Measurements from ENCODE around the gene FAIM2.
A peak's percentile ranks its signal among the peaks of the same experiment; 100 is the strongest.

FAIM2 gene

DNA sequence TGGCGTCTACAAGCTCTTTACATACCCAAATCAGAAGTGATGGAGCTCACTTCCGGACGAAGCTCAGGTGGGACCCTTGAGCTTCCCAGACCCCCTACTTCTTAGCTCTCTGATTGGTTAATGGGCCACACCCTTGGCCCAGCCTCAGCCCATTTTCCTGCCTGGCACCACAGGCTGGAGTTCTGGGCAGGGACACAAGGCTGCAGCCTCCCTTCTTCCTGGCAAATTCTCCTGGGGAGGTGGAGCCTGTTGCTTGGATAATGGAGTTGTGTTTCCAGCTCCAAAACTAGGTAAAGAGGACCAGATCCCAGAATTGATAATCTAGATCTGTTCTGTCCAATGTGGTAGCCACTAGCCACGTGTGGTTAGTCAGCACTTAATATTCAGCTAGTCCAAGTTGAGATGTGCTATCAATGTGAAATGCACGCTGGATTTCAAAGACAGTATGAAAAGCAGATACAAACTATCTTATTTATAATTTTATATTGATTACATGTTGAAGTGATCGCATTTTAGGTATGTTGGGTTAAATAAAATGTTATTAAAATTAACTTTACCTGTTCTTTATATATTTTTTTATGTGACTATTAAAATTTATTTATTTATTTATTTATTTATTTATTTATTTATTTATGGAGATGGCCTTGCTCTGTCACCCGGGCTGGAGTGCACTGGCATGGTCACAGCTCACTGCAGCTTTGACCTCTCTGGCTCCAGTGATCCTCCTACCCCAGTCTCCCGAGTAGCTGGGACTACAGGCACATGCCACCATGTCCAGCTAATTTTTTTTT, 12.6 kb upstream of the FAIM2 start:
- Histone ChIP-seq H3K9me3 (ENCODE audit: control insufficient read depth, insufficient read depth, low read depth, low read length) (no peaks in the 10 kb centered on the region), H3K4me1 (ENCODE audit: control insufficient read depth, insufficient read depth, low read length) (peaks cover 10% of the 10 kb centered on the region), H3K27ac (ENCODE audit: low read depth, low read length) (no peak overlapping the region), H3K27me3 (ENCODE audit: control insufficient read depth, insufficient read depth, low read length) (no peaks in the 10 kb centered on the region), H3K4me3 (ENCODE audit: low read depth, low read length) (no peak overlapping the region), H3K36me3 (ENCODE audit: control insufficient read depth, insufficient read depth, low read length) (no peaks in the 10 kb centered on the region), H3K9ac (ENCODE audit: low read length) (no peak overlapping the region)

DNA sequence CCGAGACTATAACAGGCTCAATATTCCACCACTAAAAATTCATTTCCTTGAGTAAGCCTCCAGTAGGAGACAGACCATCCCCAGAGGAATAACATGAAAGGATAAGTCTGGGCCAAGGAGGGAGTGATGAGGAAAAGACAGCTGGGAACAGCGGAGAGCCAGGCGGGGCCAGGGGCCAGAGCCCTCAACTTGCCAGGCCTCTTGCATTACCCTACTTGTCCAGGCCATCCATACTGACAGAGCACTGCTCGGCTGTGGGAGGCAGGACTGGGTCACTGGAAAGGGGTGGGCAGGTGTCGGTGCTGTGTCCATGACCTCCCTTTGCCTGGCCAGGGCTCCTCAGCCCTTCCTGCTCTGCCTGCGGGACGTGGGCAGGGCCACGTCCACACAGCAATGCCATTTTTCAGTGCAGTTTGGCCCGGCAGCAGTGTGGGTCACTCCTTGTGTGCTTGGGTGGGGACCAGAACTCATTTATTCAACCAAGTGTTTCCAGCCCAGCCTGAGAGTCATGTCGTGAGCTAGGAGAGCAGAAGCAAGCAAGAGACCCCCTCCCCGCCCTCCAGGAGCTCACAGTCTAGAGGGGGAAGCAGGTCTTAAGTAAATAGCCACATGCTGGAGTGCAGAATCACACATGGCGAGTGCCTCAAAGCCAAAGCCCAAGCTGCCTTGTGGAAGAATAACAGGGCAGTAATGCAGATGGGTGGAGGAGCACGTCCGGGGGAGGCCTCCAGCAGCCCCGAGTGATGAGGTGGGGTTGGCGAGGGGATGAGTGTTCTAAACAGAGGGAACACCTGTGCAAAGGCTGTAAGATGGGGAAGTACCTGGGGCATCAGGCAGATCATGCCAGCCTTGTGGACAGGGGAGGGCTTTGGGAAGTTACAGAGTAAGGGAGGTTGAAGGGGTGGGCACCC, 8.9 kb upstream of the FAIM2 start:
- H3K9ac ChIP-seq (ENCODE audit: low read length): no peak overlapping the region
- no peak overlapping the region for H3K27ac ChIP-seq (ENCODE audit: low read depth, low read length)

DNA sequence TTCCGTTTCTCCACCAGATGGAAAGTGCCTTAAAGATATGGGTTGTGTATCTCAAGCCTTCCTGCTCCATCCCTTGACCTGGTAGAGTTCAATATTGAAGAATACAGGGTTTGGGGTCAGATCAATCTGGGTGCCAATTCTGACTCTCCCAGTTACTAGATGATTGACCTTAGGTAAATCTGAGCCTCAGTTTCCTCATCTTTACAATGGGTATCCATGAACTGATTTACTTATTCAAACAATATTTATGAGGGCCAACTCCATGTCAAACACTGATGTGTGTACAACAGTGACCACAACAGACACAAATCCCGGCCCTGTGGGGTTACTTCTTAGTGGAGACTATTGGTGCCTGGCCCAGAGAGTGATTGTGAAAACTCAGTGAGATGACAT, 7.5 kb upstream of the FAIM2 start:
- Histone ChIP-seq H3K9ac (ENCODE audit: low read length) (no peak overlapping the region), H3K9me3 (ENCODE audit: control insufficient read depth, insufficient read depth, low read depth, low read length) (no peaks in the 10 kb centered on the region), H3K36me3 (ENCODE audit: control insufficient read depth, insufficient read depth, low read length) (no peaks in the 10 kb centered on the region), H3K27me3 (ENCODE audit: control insufficient read depth, insufficient read depth, low read length) (no peaks in the 10 kb centered on the region), H3K4me1 (ENCODE audit: control insufficient read depth, insufficient read depth, low read length) (peaks cover 31% of the 10 kb centered on the region), H3K4me3 (ENCODE audit: low read depth, low read length) (no peak overlapping the region), H3K27ac (ENCODE audit: low read depth, low read length) (no peak overlapping the region)

More for the DNA sequence above, 8.9 kb upstream of the FAIM2 start:
- H3K4me1 ChIP-seq (ENCODE audit: control insufficient read depth, insufficient read depth, low read length): peaks cover 31% of the 10 kb centered on the region
- H3K36me3 ChIP-seq (ENCODE audit: control insufficient read depth, insufficient read depth, low read length): no peaks in the 10 kb centered on the region
- no peaks in the 10 kb centered on the region for H3K9me3 ChIP-seq (ENCODE audit: control insufficient read depth, insufficient read depth, low read depth, low read length)
- no peak overlapping the region for H3K4me3 ChIP-seq (ENCODE audit: low read depth, low read length)
- no peaks in the 10 kb centered on the region for H3K27me3 ChIP-seq (ENCODE audit: control insufficient read depth, insufficient read depth, low read length)

DNA sequence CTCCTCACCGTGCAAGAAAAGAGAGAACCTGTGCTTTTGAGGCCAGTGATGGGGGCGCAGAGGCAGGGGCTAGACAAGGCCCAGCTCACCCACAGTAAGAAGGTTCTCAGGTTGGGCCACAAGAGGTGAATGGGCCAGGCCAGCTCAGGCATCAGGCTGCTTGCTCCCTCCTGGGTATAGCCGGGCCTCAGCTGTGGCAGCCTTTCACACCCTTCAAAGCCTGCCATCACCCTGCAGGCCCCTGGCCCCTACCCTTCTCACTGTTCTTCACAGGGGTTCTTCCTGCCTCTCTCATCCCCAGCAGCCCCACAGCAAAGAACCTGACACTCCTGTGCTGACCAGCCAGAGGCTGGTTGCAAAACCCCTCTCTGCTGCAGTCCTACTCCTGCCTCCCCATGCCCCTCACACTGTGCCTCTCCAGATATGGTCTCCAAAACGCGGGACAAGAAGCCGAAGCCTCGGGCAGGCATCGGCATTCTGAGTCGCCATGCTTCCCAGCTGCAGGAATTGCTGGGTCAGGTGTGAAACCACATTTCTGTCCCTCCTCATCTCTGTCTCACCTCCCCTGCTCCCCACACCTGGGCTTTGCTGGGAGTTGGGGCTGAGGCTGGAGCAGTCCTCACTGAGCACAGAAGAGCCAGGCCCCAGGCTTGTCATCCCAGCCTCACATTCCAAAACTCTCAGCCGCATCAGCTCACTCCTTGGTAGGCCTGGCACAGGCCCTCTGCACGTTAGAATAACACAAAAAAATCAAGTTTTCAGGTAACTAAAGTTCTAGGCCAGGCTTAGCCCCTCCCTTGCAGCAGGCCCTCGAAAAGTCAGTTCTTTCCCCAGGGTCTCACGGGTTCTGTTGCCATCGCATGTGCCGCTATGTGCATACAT, 6.9 kb upstream of the FAIM2 start:
- no peaks in the 10 kb centered on the region for H3K9me3 ChIP-seq (ENCODE audit: control insufficient read depth, insufficient read depth, low read depth, low read length)
- H3K4me1 ChIP-seq (ENCODE audit: control insufficient read depth, insufficient read depth, low read length): peaks cover 31% of the 10 kb centered on the region
- peaks cover 6% of the 10 kb centered on the region; the same call in 1 of the 2 replicates for H3K27me3 ChIP-seq (ENCODE audit: control insufficient read depth, insufficient read depth, low read length)
- no peak overlapping the region for H3K9ac ChIP-seq (ENCODE audit: low read length)
- H3K27ac ChIP-seq (ENCODE audit: low read depth, low read length): no peak overlapping the region
- H3K36me3 ChIP-seq (ENCODE audit: control insufficient read depth, insufficient read depth, low read length): no peaks in the 10 kb centered on the region
- no peak overlapping the region for H3K4me3 ChIP-seq (ENCODE audit: low read depth, low read length)

DNA sequence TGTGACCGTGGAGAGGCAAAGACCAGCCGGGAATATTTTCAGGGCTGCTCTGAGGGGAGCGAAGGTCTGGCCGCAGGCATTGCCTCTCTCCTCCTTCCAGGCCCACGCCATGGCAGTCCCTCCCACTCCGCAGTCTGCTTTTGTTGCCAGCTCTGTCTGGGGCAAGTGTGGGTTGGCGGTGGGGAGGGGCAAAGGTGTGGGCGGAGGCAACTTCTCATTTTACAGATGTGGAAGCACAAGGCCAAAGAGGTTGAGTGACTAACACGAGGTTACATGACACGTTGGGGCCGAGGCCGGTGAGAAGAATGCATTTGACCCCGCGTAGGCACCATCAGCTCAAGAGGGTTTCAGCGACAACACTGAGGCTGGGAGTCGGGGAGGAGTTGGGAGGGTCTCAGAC, 6.1 kb upstream of the FAIM2 start:
- no peak overlapping the region for H3K9ac ChIP-seq (ENCODE audit: low read length)
- peaks cover 11% of the 10 kb centered on the region for H3K27me3 ChIP-seq (ENCODE audit: control insufficient read depth, insufficient read depth, low read length)
- H3K36me3 ChIP-seq (ENCODE audit: control insufficient read depth, insufficient read depth, low read length): no peaks in the 10 kb centered on the region
- no peak overlapping the region for H3K4me3 ChIP-seq (ENCODE audit: low read depth, low read length)
- H3K27ac ChIP-seq (ENCODE audit: low read depth, low read length): no peak overlapping the region
- peaks cover 31% of the 10 kb centered on the region for H3K4me1 ChIP-seq (ENCODE audit: control insufficient read depth, insufficient read depth, low read length)
- no peaks in the 10 kb centered on the region for H3K9me3 ChIP-seq (ENCODE audit: control insufficient read depth, insufficient read depth, low read depth, low read length)

DNA sequence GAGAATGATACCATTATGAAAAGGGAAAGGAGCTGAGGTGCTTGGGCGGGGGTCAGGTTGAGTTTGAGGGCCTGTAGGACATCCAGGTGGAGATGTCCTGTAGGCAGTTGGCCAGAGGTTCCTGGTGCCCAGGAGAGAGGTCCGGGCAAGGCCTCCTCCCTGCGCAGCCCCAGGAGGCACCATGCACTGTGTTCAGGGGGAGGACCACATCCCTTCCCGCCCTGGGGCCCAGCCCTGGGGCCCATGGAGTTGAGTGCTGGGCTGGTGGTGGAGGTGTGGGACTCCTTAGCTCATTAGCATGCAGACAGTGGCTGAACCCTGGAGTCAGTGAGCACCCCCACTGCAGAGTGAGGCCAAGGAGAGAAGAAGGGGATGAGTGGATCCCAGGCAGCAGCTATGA, 5.7 kb upstream of the FAIM2 start:
- no peak overlapping the region for H3K9ac ChIP-seq (ENCODE audit: low read length)
- H3K4me3 ChIP-seq (ENCODE audit: low read depth, low read length): no peak overlapping the region
- no peaks in the 10 kb centered on the region for H3K36me3 ChIP-seq (ENCODE audit: control insufficient read depth, insufficient read depth, low read length)
- peaks cover 27% of the 10 kb centered on the region for H3K4me1 ChIP-seq (ENCODE audit: control insufficient read depth, insufficient read depth, low read length)
- no peak overlapping the region for H3K27ac ChIP-seq (ENCODE audit: low read depth, low read length)
- H3K27me3 ChIP-seq (ENCODE audit: control insufficient read depth, insufficient read depth, low read length): peaks cover 15% of the 10 kb centered on the region
- H3K9me3 ChIP-seq (ENCODE audit: control insufficient read depth, insufficient read depth, low read depth, low read length): no peaks in the 10 kb centered on the region

DNA sequence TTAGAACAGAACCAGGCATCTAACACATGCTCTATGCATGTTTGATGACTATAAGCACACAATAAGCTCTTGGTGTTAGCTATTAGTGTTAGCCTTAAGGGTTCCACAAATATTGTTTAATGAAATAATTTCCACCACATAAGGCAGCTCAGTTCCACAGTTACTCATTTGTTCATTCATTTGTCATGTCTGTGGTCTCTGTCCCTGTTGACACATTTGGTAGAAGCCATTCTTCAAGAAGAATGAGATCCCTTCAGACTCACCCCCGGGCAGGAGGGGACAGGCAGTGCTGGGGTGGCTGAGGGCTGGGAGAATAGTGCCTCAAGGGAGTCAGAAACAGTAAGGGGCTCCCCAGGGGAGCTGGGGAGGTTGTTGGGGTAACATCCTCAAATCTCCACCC, 3.7 kb upstream of the FAIM2 start:
- no peak overlapping the region for H3K27ac ChIP-seq (ENCODE audit: low read depth, low read length)

DNA sequence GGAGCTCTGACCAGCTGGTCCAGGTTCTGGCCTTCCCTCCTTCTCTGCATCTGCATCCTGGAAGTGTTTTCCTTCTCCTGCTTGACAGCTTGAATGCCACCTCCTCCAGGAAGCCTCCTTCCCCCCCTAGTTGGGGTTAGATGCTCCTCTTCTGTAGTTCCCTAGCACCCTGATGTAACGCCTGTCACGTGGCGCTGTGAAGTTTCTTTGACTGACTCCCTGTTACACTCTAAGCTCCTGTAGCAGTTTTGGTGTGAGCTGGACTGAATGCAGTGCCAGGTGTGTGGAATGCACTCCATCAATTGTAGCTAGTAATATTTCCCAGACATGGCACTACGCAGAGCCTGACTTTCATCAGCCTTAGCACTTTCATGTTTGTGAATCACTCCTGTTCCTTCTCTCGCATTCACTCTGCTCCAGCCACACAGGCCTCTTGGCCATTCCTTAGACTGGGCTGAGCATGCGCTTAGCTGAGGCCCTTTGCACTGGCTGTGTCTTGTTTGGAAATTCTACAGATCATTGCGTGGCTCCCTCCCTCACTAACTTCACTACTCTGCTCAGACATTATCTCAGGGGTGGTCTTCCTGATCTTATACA, 2.1 kb upstream of the FAIM2 start:
- H3K9me3 ChIP-seq (ENCODE audit: control insufficient read depth, insufficient read depth, low read depth, low read length): no peaks in the 10 kb centered on the region
- no peak overlapping the region for H3K27ac ChIP-seq (ENCODE audit: low read depth, low read length)
- no peak overlapping the region for H3K9ac ChIP-seq (ENCODE audit: low read length)
- no peaks in the 10 kb centered on the region for H3K36me3 ChIP-seq (ENCODE audit: control insufficient read depth, insufficient read depth, low read length)
- H3K27me3 ChIP-seq (ENCODE audit: control insufficient read depth, insufficient read depth, low read length): peaks cover 36% of the 10 kb centered on the region
- peaks cover 27% of the 10 kb centered on the region for H3K4me1 ChIP-seq (ENCODE audit: control insufficient read depth, insufficient read depth, low read length)
- no peak overlapping the region for H3K4me3 ChIP-seq (ENCODE audit: low read depth, low read length)

More for the DNA sequence above, 3.7 kb upstream of the FAIM2 start:
- H3K9ac ChIP-seq (ENCODE audit: low read length): no peak overlapping the region
- peaks cover 33% of the 10 kb centered on the region for H3K27me3 ChIP-seq (ENCODE audit: control insufficient read depth, insufficient read depth, low read length)
- peaks cover 30% of the 10 kb centered on the region for H3K4me1 ChIP-seq (ENCODE audit: control insufficient read depth, insufficient read depth, low read length)
- H3K36me3 ChIP-seq (ENCODE audit: control insufficient read depth, insufficient read depth, low read length): no peaks in the 10 kb centered on the region
- H3K9me3 ChIP-seq (ENCODE audit: control insufficient read depth, insufficient read depth, low read depth, low read length): no peaks in the 10 kb centered on the region
- H3K4me3 ChIP-seq (ENCODE audit: low read depth, low read length): no peak overlapping the region

DNA sequence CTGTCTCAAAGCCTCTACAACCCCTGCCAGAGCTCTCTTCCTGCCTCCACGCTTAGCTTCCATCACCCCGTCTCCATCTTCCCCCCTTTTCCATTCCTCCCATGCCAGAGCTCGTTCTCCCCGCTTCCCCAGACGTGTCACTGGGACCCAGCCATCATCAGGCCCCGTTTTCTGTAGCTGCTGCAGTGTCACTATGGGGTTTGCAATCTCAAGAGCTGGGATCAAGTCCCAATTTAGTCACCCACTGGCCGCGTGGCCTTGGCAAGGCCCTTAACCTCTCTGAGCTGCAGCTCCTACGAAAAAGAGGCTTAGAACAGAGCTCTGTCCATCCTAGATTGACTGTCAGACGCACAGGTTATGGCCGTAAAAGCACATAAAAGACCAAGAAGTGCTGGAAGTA, 901 bp upstream of the FAIM2 start:
- no peaks in the 10 kb centered on the region for H3K36me3 ChIP-seq (ENCODE audit: control insufficient read depth, insufficient read depth, low read length)
- H3K4me1 ChIP-seq (ENCODE audit: control insufficient read depth, insufficient read depth, low read length): peaks cover 15% of the 10 kb centered on the region
- no peak overlapping the region for H3K4me3 ChIP-seq (ENCODE audit: low read depth, low read length)
- peaks cover 36% of the 10 kb centered on the region for H3K27me3 ChIP-seq (ENCODE audit: control insufficient read depth, insufficient read depth, low read length)
- H3K9me3 ChIP-seq (ENCODE audit: control insufficient read depth, insufficient read depth, low read depth, low read length): no peaks in the 10 kb centered on the region
- no peak overlapping the region for H3K9ac ChIP-seq (ENCODE audit: low read length)
- H3K27ac ChIP-seq (ENCODE audit: low read depth, low read length): no peak overlapping the region

DNA sequence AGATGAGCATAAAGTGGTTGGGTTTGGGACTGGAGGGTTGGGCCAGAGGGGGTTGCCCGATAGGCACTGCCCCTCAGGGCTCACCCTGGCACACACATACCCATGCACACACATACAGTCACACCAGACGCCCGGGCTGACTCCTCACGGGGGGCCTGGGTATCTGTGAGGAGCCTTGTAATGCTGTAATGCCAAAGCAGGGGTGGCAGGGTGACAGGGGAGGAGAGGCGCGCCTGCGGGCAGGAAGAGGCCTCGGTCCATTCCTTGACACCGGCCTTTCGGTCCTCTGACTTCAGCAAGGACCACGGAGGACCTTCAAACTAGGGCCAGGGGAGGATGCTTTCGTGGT, 375 bp downstream of the FAIM2 start:
- H3K4me1 ChIP-seq (ENCODE audit: control insufficient read depth, insufficient read depth, low read length): peaks cover 10% of the 10 kb centered on the region
- H3K9ac ChIP-seq (ENCODE audit: low read length): peak overlapping the region; percentile 18
- peak overlapping the region; percentile 52 for H3K4me3 ChIP-seq (ENCODE audit: low read depth, low read length)
- H3K9me3 ChIP-seq (ENCODE audit: control insufficient read depth, insufficient read depth, low read depth, low read length): no peaks in the 10 kb centered on the region
- no peaks in the 10 kb centered on the region for H3K36me3 ChIP-seq (ENCODE audit: control insufficient read depth, insufficient read depth, low read length)
- no peak overlapping the region for H3K27ac ChIP-seq (ENCODE audit: low read depth, low read length)
- peaks cover 36% of the 10 kb centered on the region for H3K27me3 ChIP-seq (ENCODE audit: control insufficient read depth, insufficient read depth, low read length)
